GM19467 (cell line): ENCODE results near the gene CARMIL3.

ENCODE experiments used
- ATAC-seq: cut with Tn5 transposase; IDR thresholded peaks from one replicate; pipeline ENCODE4 v1.9.1; 2021; ENCODE audit warnings: mild to moderate bottlenecking, moderate library complexity; ENCODE audit not compliant: unreplicated experiment

The CARMIL3 gene

GRCh38 chr14:24113379-24113800, 61.6 kb downstream of the CARMIL3 start:
- ATAC-seq: no peak

GRCh38 chr14:24113801-24114531, 62.2 kb downstream of the CARMIL3 start:
- peak; percentile 35 for ATAC-seq

- peak; percentile 77 for ATAC-seq
Observed at GRCh38 chr14:24114532-24115421, 63.0 kb downstream of the CARMIL3 start, which contains the start of the genes DCAF11 and NRL. TSS of gene DCAF11 (plus strand) at chr14:24114777. CDS start at chr14:24115595, 818 bp downstream. TSS of gene NRL (minus strand) at chr14:24114949. CDS start at chr14:24082848, 32,101 bp downstream.

GRCh38 chr14:24115422-24116127, 63.8 kb downstream of the CARMIL3 start:
- ATAC-seq: no peak

- no peak for ATAC-seq
Observed at GRCh38 chr14:24116128-24116814, 64.5 kb downstream of the CARMIL3 start.

GRCh38 chr14:24117179-24117578, 65.4 kb downstream of the CARMIL3 start:
- ATAC-seq: no peak
